PC-9 (cell line): ENCODE measurements around the gene COPG1. TPM values are rescaled to one million over a fixed set of nuclear protein-coding genes. Genes with fewer than 3 reads are reported as not detected.

ENCODE experiments used
- BruUV-seq: library from RNA; stranded (reverse); fragments of 400-500 nt; replicated peaks from 2 replicates; lab custom pipeline; 2021; lab: Mats Ljungman, UMichigan
- CTCF ChIA-PET: fragments of 300-600 bp; sonication (Branson Sonifier 250); formaldehyde crosslinking; loops from one replicate; lab custom pipeline; 2022; ENCODE audit warnings: antibody characterized with exemption; lab: Charles Lee
- POLR2A ChIA-PET: fragments of 300-600 bp; sonication (Branson Sonifier 250); formaldehyde crosslinking; loops from one replicate; lab custom pipeline; 2022; ENCODE audit warnings: antibody characterized with exemption; ENCODE audit not compliant: unreplicated experiment; lab: Charles Lee
- DNase-seq, 2 experiments: peaks; one replicate each; pipeline versions ENCODE4 v3.0.0 to v3.0.0-alpha.2; 2015 to 2022; ENCODE audit warnings: mixed read lengths in 1 of 2
- H2AFZ ChIP-seq: fragments of 200-600 bp; sonication (generic); 2 replicates; pipeline ENCODE4 v1.8.1; 2017; ENCODE audit warnings: antibody characterized with exemption
- H3F3A ChIP-seq: fragments of 200-600 bp; sonication (generic); 2 replicates; pipeline ENCODE4 v1.8.1; 2017; ENCODE audit warnings: antibody characterized with exemption, mild to moderate bottlenecking, low read depth; ENCODE audit not compliant: insufficient read depth
- H3K27ac ChIP-seq: fragments of 200-600 bp; sonication (generic); 2 replicates; pipeline ENCODE4 v1.6.1; 2016; ENCODE audit warnings: mixed run types
- H3K27me3 ChIP-seq: fragments of 200-600 bp; sonication (generic); 2 replicates; pipeline ENCODE4 v1.6.1; 2016; ENCODE audit warnings: low read depth, mixed run types; ENCODE audit not compliant: insufficient read depth
- H3K36me3 ChIP-seq: fragments of 200-600 bp; sonication (generic); 2 replicates; pipeline ENCODE4 v1.6.1; 2016; ENCODE audit warnings: low read depth, mixed run types
- H3K4me1 ChIP-seq: fragments of 200-600 bp; sonication (generic); replicated peaks from 2 replicates; pipeline ENCODE4 v1.6.1; 2016; ENCODE audit warnings: mixed run types; ENCODE audit not compliant: insufficient read depth
- H3K4me2 ChIP-seq: fragments of 200-600 bp; sonication (generic); 2 replicates; pipeline ENCODE4 v1.6.1; 2017; ENCODE audit warnings: mixed run types
- H3K4me3 ChIP-seq: fragments of 200-600 bp; sonication (generic); 2 replicates; pipeline ENCODE4 v1.6.1; 2016; ENCODE audit warnings: mixed run types
- H3K79me2 ChIP-seq: fragments of 200-600 bp; sonication (generic); 2 replicates; pipeline ENCODE4 v1.6.1; 2017; ENCODE audit warnings: low read depth, mixed run types
- H3K9me2 ChIP-seq: fragments of 200-600 bp; sonication (generic); 2 replicates; pipeline ENCODE4 v1.8.1; 2017; ENCODE audit warnings: mild to moderate bottlenecking; ENCODE audit not compliant: insufficient read depth
- H3K9me3 ChIP-seq: fragments of 200-600 bp; sonication (generic); 2 replicates; pipeline ENCODE4 v1.8.1; 2016; ENCODE audit warnings: low read depth; ENCODE audit not compliant: insufficient read depth
- H4K20me1 ChIP-seq: fragments of 200-600 bp; sonication (generic); 2 replicates; pipeline ENCODE4 v1.8.1; 2017; ENCODE audit not compliant: insufficient read depth
- EZH2 ChIP-seq: fragments of 200-600 bp; sonication (generic); IDR thresholded peaks from 2 replicates; pipeline ENCODE4 v1.8.0; 2017; ENCODE audit warnings: antibody characterized with exemption, low read depth
- intact Hi-C: fragments of 100-400 bp; cut with micrococcal nuclease; formaldehyde crosslinking; loops from one replicate; pipeline ENCODE4 v1.10.0; 2022; ENCODE audit not compliant: unreplicated experiment
- total RNA-seq: library from RNA; stranded (reverse); gene quantifications from 2 replicates; pipeline ENCODE4 v1.2.3, GENCODE V29; 2021
- TF ChIP-seq, protein P1 (sequence below): fragments of 200-600 bp; sonication (generic); conservative IDR thresholded peaks from 2 replicates; pipeline ENCODE4 v1.6.1; 2017; ENCODE audit warnings: mixed run types, antibody characterized with exemption, mild to moderate bottlenecking, moderate library complexity

COPG1 gene
- total RNA-seq, 1 experiment from 2014 or later, result 212 TPM

- Histone ChIP-seq H3K36me3 (peaks cover 7% of the 10 kb centered on the region; the same call in 1 of the 2 replicates), H3K9me3 (no peaks in the 10 kb centered on the region), H3K4me1 (no peaks in the 10 kb centered on the region), H3K9me2 (no peaks in the 10 kb centered on the region), H3K79me2 (no peaks in the 10 kb centered on the region), H3F3A (0 out of 2 replicates have a peak, but pooled peaks cover 4% of the 10 kb centered on the region), H3K27ac (no peak overlapping the region), H2AFZ (no peak overlapping the region), H3K27me3 (no peaks in the 10 kb centered on the region), H4K20me1 (no peaks in the 10 kb centered on the region), H3K4me3 (no peak overlapping the region), H3K4me2 (no peak overlapping the region)
- no TSS peak for BruUV-seq
- no peak for DNase-seq
- intact Hi-C loops, result no loop called here
- CTCF ChIA-PET, result interaction anchor here (0.6 kb wide), 1 partner anchor 267 kb away, joined by 6 read pairs; no protein-coding TSS in a partner anchor
- POLR2A ChIA-PET, result no interaction called here
- TF ChIP-seq EZH2, result no peak
- TF ChIP-seq, protein P1, sequence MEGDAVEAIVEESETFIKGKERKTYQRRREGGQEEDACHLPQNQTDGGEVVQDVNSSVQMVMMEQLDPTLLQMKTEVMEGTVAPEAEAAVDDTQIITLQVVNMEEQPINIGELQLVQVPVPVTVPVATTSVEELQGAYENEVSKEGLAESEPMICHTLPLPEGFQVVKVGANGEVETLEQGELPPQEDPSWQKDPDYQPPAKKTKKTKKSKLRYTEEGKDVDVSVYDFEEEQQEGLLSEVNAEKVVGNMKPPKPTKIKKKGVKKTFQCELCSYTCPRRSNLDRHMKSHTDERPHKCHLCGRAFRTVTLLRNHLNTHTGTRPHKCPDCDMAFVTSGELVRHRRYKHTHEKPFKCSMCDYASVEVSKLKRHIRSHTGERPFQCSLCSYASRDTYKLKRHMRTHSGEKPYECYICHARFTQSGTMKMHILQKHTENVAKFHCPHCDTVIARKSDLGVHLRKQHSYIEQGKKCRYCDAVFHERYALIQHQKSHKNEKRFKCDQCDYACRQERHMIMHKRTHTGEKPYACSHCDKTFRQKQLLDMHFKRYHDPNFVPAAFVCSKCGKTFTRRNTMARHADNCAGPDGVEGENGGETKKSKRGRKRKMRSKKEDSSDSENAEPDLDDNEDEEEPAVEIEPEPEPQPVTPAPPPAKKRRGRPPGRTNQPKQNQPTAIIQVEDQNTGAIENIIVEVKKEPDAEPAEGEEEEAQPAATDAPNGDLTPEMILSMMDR, result no peak
Measured at GRCh38 chr3:129289201-129289921, 40.0 kb downstream of the COPG1 start.

GRCh38 chr3:129291236-129291886 lies 42.0 kb downstream of the COPG1 start:
- no peaks in the 10 kb centered on the region for H3K4me1 ChIP-seq
- no peak overlapping the region for H2AFZ ChIP-seq
- H3K36me3 ChIP-seq, result peaks cover 7% of the 10 kb centered on the region; the same call in 1 of the 2 replicates
- 0 out of 2 replicates have a peak, but pooled peaks cover 4% of the 10 kb centered on the region for H3F3A ChIP-seq
- no peaks in the 10 kb centered on the region for H3K79me2 ChIP-seq
- no peak overlapping the region for H3K4me2 ChIP-seq
- H4K20me1 ChIP-seq, result no peaks in the 10 kb centered on the region
- H3K27me3 ChIP-seq, result no peaks in the 10 kb centered on the region
- ChIA-PET POLR2A (no interaction called here), CTCF (interaction anchor here (0.7 kb wide), 1 partner anchor 108 kb away, joined by 6 read pairs; no protein-coding TSS in a partner anchor)
- TF ChIP-seq EZH2, result no peak
- TF ChIP-seq, protein P1, result no peak
- H3K9me2 ChIP-seq, result no peaks in the 10 kb centered on the region
- DNase-seq, result no peak
- intact Hi-C loops, result no loop called here
- H3K4me3 ChIP-seq, result no peak overlapping the region
- H3K27ac ChIP-seq, result no peak overlapping the region
- BruUV-seq, result no TSS peak
- H3K9me3 ChIP-seq, result no peaks in the 10 kb centered on the region

DNA sequence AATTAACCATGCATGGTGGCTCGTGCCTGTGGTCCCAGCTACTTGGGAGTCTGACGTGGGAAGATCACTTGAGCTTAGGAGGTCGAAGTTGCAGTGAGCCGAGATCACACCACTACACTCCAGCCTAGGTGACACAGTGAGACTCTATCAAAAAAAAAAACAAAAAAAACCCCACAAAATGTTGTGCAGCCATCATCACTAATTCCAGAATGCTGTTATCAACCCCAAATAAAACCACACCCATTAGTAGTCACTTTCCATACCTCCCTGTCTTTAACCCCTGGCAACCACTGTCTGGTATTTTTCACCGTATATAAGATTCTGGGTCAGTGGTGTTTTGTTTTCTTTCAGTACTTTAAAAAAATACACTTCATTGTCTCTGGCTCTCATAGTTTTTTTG lies 45.9 kb downstream of the COPG1 start:
- Histone ChIP-seq H2AFZ (no peak overlapping the region), H3K27me3 (no peaks in the 10 kb centered on the region), H3K79me2 (no peaks in the 10 kb centered on the region), H3K4me1 (no peaks in the 10 kb centered on the region), H4K20me1 (no peaks in the 10 kb centered on the region), H3K9me3 (no peaks in the 10 kb centered on the region), H3K36me3 (peaks cover 7% of the 10 kb centered on the region; the same call in 1 of the 2 replicates), H3K4me3 (no peak overlapping the region), H3K4me2 (no peak overlapping the region), H3F3A (no peaks in the 10 kb centered on the region), H3K9me2 (no peaks in the 10 kb centered on the region), H3K27ac (no peak overlapping the region)
- ChIA-PET POLR2A (no interaction called here), CTCF (no interaction called here)
- TF ChIP-seq, protein P1, result no peak
- TF ChIP-seq EZH2, result no peak
- BruUV-seq, result no TSS peak
- no peak for DNase-seq
- intact Hi-C loops, result no loop called here
